SIG-M5 treated with dmso at 0.1 percent for 504 hours (cell line): ENCODE measurements around the gene DAB2IP.
A peak's percentile ranks its signal among the peaks of the same experiment; 100 is the strongest.
"Not testable (repeated sequence)": the region's sequence is repeated elsewhere in the genome, so short reads cannot be mapped to it uniquely, and the experiment has no call there.

ENCODE experiments used
- DNase-seq: peaks from one replicate; lab custom pipeline; 2025; ENCODE audit not compliant: unreplicated experiment; lab: John Stamatoyannopoulos, UW

DAB2IP gene

DNA sequence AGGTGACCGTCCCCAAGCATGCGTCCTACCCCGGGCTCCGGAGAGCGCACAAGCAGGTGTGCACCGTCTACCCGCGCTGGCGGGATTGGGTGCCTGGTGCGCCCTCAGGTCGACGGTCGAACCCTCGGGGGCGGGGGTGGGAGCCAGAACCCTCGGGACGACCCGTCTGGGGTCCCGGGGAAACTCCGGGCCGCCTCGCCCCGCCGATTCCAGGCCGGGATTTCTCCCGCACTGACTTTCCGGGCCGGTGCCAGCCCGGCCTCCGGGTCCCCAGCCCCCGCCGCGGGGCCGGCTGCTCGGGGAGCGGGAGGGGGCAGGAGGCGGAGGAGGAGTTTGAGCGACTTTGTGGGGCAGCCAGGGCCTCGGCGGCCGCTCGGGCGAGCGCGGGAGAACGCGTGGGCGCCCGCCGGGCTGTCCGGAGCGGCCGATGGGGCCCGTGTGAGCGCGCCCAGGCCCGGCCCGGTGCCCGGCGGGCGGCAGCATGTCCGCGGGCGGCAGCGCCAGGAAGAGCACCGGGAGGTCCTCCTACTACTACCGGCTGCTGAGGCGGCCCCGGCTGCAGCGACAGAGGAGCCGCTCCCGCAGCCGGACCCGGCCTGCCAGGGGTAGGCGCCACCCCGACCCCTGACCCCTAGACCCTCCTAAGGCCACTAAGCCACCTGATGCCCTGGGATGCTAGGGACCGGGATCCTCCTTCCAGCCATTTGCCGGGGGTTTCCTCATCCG, at the start of gene DAB2IP:
TSS of gene DAB2IP (plus strand) at position 340 of the 726 bp plus-strand sequence. CDS start at position 482, 142 bp downstream.
- no peak for DNase-seq

- DNase-seq = no peak
Measured at GRCh38 chr9:121603028-121603427, 48.4 kb upstream of the DAB2IP start.

DNA sequence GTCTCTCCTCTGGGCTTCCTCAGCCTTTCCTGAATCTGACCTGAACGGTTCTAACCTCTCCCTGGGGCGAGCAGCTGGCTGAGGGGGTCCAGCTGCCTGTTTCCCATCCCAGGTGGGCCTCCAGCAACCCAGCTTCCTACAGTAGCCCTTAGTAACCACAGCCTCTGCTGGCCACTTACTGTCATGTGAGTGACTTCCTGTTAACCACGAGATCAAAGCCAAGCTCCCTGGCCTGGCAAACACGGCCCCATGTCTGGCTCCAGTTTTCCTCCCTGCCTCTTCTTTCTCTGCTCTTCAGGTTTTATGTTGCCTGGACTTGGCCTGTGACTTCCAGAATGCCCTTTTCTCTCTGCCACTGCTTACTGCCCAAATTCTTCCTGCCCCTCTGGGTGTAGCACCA, 47.2 kb upstream of the DAB2IP start:
- DNase-seq = no peak

DNA sequence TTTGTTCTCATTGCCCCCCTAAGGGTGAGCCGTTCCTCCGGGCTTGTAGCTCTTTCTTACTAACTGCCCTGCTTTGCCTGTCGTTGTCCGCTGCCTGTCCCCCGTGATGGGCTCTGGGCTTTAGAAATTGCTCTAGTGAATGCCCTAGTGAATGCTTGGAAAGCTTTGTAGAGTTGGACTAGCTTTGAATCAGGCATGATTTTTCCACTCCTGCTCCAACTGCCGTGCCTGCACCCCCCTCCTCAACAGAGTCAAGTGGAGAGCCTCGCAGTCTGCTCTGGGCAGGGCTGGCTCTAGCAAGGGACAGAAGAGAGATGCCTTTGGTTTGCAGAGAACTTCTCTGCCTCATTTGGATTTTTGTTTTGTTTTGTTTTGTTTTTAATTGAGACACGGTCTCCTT, 46.8 kb upstream of the DAB2IP start:
- DNase-seq = no peak

- peak; percentile 6 for DNase-seq
Measured at GRCh38 chr9:121607434-121608167, 43.8 kb upstream of the DAB2IP start.

- DNase-seq = no peak
Measured at GRCh38 chr9:121608168-121608853, 43.1 kb upstream of the DAB2IP start.

DNA sequence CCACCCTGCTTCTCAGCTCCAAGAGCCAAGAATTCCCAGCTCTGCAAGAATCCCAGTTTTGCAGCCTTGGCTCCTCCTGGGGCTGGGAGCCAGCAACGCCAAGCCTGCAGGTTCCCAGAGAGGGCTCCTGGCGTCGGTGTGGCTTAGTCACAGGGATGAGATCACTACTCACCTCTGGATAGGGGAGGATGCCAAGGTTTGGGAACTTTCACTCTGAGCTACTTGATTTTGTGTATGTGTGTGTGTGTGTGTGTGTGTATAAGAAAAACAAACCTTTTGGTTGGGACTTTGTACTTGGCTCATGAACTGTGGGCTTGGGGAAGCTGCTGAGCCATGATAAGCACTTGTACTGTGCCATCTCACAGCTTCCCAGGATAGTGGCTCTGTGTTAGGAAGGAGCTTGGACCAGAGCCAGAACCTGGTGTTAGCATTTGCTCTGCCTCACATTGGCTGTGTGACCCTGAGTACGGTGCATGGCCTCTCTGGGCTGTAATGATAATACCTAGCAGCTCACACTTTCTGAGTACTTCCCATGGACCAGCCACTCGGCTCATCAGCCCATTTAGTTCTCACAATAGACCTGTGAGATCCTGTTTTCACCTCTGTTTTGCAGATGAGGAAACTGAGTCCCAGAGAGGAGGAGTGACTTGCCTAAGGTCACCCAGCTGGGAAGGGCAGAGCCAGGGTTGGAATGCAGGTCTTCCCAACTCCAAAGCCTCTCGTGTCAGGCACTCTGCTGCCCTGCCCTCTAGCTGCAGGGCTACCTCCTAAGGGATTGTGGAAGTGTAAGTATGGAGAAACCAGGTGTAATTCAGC, 41.4 kb upstream of the DAB2IP start:
- DNase-seq = no peak

GRCh38 chr9:121610638-121610953, 40.8 kb upstream of the DAB2IP start:
- DNase-seq = no peak

DNA sequence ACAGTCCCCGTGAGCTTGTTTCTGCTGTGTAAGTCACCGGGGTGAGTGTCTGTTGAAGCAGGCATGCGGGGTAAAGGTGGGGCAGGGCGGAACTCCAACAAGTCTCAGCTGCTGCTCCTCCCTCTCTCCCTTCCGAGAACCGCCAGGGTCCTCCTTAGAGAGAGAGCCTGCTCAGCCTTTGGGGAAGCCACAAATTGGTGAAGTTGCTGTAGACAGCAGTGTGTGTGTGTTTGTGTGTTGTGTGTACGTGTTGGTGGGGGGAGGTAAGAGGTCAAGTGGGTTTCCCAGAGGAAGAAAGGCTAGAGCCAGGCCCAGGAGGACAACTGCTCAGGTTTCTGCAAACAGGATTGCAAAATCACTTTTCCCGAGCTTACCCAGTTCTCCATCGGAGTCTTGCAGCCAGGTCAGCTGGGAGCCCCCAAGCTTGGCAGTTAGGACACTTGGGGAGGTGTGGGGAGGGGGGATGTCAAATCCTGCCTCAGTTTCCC, 38.9 kb upstream of the DAB2IP start:
- no peak for DNase-seq

- DNase-seq = peak; percentile 10
Measured at GRCh38 chr9:121613009-121613752, 38.3 kb upstream of the DAB2IP start.

DNA sequence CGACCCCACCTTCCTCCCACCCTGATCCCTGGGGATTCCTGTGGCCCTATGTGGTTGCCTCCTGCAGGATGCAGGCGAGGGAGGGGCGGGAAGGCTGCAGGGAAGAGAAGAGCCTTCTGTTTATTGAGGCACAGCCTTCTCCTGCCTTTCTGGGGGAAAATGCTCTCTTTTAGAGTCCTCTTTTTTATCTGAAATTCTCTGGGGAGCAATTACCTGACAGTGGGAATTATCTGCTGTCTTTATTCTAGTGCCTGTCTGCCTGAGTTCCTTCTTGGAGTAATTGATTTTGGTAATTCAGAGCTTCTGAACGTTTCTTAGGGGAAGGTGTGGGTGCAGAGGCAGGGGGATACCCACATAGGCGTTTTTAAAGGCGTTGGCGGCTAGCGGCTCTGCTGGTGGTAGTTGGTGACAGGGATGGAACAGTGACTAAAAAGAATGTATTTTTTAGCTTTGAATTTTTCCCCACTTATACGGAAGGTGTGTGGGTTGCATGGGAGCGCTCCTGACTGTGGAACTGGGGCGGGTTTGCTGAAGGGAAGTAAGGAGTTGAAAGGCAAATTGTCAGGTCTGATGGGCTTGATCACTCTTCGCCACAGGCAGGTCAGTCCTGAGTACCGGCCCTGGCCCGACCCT, 35.2 kb upstream of the DAB2IP start:
- DNase-seq = no peak

DNA sequence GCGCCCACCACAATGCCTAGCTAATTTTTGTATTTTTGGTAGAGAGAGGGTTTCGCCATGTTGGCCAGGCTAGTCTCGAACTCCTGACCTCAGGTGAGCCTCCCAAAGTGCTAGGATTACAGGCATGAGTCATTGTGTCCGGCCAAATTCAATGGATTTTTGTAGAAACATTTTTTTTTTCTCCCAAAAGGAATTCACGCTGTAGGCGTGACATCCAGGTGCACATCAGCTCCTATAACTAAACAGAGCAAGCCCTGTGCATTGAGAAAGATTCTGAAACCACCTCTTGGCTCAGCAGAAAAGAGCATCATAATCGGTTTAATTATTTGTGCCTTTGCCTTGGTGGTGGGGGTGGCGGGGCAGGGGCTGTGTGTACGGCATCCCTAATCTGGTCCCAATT, 32.9 kb upstream of the DAB2IP start:
- no peak for DNase-seq

DNA sequence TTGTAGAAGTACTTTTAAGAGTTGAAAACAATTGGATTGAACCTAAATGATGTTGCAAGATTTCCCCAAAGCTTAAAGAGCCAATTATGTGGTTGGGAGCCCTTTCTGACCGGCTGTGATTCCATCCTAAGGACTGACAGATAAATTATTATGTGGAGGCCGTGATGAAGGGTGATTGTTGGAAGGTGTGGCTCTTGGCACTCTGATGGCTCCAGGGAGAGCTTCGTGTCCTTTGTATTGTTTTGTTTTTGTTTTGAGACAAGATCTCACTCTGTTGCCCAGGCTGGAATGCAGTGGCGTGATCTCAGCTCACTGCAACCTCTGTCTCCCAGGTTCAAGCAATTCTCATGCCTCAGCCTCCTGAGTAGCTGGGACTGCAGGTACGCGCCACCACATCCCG, 32.5 kb upstream of the DAB2IP start:
- not testable (repeated sequence) for DNase-seq

GRCh38 chr9:121619545-121620324, 31.7 kb upstream of the DAB2IP start:
- DNase-seq = no peak

DNA sequence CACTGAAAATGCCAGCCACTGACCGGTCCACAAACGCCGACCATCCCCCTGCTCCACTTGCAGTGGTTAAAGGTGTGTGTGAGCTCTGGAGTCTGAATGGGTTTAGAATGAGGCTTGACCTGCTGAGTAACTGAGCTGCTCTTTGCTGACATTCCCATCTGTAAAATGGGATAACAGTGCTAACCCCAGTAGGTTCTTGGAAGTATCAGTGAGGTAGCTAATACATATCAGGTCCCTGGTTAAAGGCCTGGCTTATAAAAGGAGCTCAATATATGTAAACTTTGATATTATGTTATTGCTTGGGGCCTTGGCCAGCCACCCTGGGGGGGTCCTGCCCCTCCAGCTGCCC, 31.1 kb upstream of the DAB2IP start:
- no peak for DNase-seq

DNA sequence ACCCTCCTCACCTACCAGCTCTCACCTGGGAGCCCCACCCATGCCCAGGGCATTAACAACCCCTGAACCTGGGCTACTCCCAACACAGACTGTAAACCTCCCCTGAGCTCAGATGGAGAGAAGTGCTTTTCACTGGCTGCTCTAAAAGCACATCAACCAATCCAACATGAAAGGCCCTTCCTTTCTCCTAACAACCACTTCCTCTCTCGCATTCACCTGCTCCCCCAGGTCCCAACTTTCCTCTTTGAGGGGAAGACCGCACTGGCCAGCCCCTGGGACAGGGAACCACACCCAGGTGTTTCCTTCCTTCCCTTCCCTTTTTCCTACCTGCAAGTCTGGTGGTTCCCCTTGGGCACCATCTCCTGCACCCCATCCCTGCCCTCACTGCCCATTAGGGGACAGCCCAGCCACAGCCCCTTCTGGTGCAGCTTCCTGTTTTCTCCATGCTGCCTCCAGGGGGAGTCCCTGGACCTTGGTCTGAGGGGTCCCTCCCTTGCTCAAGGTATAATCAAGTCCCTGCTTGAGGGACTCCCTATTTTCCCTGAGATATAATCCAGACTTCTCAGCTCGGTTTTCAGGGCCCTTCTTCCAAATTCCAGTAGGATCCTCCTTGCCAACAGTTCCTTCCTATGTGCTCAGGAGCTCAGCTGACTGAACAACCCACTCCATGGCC, 30.5 kb upstream of the DAB2IP start:
- DNase-seq = no peak

GRCh38 chr9:121622387-121623203, 28.8 kb upstream of the DAB2IP start:
- peak; percentile 28 for DNase-seq

- not testable (repeated sequence) for DNase-seq
Measured at GRCh38 chr9:121623430-121623829, 28.0 kb upstream of the DAB2IP start.
